GM12878 (cell line): ENCODE measurements around the gene CCDC197. TPM values are rescaled to one million over a fixed set of nuclear protein-coding genes. Genes with fewer than 3 reads are reported as not detected.

Experiments
- ATAC-seq: fragments of 200-7000 bp; cut with Tn5 transposase; 3 replicates; pipeline ENCODE4 v1.9.1; 2020; ENCODE audit warnings: mild to moderate bottlenecking, moderate library complexity
- BruUV-seq: library from RNA; stranded (reverse); fragments of 400-500 nt; replicated peaks from 2 replicates; lab custom pipeline; 2021; lab: Mats Ljungman, UMichigan
- CTCF ChIA-PET: fragments of 300-600 bp; sonication (Branson Sonifier 250); formaldehyde crosslinking; extraction: SDS; loops from one replicate; lab custom pipeline; 2021; ENCODE audit warnings: inconsistent platforms; lab: Yijun Ruan, JAX
- POLR2A ChIA-PET: fragments of 350-600 bp; formaldehyde crosslinking; extraction: SDS; loops from one replicate; lab custom pipeline; 2021; ENCODE audit warnings: inconsistent platforms; lab: Charles Lee
- RAD21 ChIA-PET: fragments of 300-600 bp; sonication (Branson Sonifier 250); formaldehyde crosslinking; loops from one replicate; lab custom pipeline; 2023; ENCODE audit warnings: antibody characterized with exemption; ENCODE audit not compliant: unreplicated experiment; lab: Charles Lee
- SMC1A ChIA-PET: fragments of 300-600 bp; sonication (Branson Sonifier 250); formaldehyde crosslinking; loops from one replicate; lab custom pipeline; 2023; ENCODE audit not compliant: unreplicated experiment, uncharacterized antibody; lab: Charles Lee
- DNase-seq: peaks from one replicate; pipeline ENCODE4 v3.0.0-alpha.2; 2011; ENCODE audit warnings: low read depth, low spot score
- FAIRE-seq: peaks from 3 replicates; lab custom pipeline; 2011; peaks lifted over from hg19 to GRCh38; lab: Jason Lieb, UNC
- H2AFZ ChIP-seq: 2 replicates; pipeline ENCODE4 v1.6.0; 2011; ENCODE audit warnings: low read depth, low read length, control low read depth; ENCODE audit not compliant: control insufficient read depth
- H3K27ac ChIP-seq: 2 replicates; pipeline ENCODE4 v1.5.1; 2011; ENCODE audit warnings: control low read depth; ENCODE audit not compliant: control insufficient read depth, insufficient read depth
- H3K27me3 ChIP-seq, 2 experiments: replicated peaks in 1 of 2; 2 replicates each; pipeline versions ENCODE4 v1.6.0 to v1.6.1; 2011; ENCODE audit warnings: low read length in 1 of 2; ENCODE audit not compliant: control insufficient read depth in 2 of 2, insufficient read depth in 2 of 2
- H3K36me3 ChIP-seq, 2 experiments: 2 replicates each; pipeline ENCODE4 v1.5.1; 2011; ENCODE audit warnings: low read length in 1 of 2; ENCODE audit not compliant: control insufficient read depth in 2 of 2, insufficient read depth in 2 of 2
- H3K4me1 ChIP-seq: 2 replicates; pipeline ENCODE4 v1.6.1; 2011; ENCODE audit warnings: mild to moderate bottlenecking, low read length, moderate library complexity, mixed read lengths; ENCODE audit not compliant: control insufficient read depth, insufficient read depth
- H3K4me2 ChIP-seq: 2 replicates; pipeline ENCODE4 v1.6.0; 2011; ENCODE audit warnings: control low read depth; ENCODE audit not compliant: control insufficient read depth, insufficient read depth
- H3K4me3 ChIP-seq: fragments of 200-600 bp; sonication (generic); 2 replicates; pipeline ENCODE4 v1.5.1; 2016
- H3K79me2 ChIP-seq: 2 replicates; pipeline ENCODE4 v1.6.0; 2011; ENCODE audit warnings: low read length; ENCODE audit not compliant: control insufficient read depth, insufficient read depth
- H3K9ac ChIP-seq: 2 replicates; pipeline ENCODE4 v1.8.0; 2011; ENCODE audit warnings: low read length, control low read depth, mixed read lengths; ENCODE audit not compliant: control insufficient read depth, insufficient read depth
- H3K9me3 ChIP-seq: replicated peaks from 3 replicates; pipeline ENCODE4 v1.5.1; 2011; ENCODE audit warnings: mild to moderate bottlenecking, low read length; ENCODE audit not compliant: control insufficient read depth, insufficient read depth
- H4K20me1 ChIP-seq: 2 replicates; pipeline ENCODE4 v1.6.0; 2011; ENCODE audit not compliant: control insufficient read depth, insufficient read depth
- CREM ChIP-seq: IDR thresholded peaks from 2 replicates; pipeline ENCODE4 v1.6.1; 2014; ENCODE audit warnings: antibody characterized with exemption, low read depth
- IRF4 ChIP-seq: IDR thresholded peaks from 2 replicates; pipeline ENCODE4 v1.6.1; 2011; ENCODE audit warnings: low read depth, low read length
- NR2C2 ChIP-seq: IDR thresholded peaks from 2 replicates; pipeline ENCODE4 v1.6.1; 2011; ENCODE audit warnings: borderline replicate concordance, low read depth; ENCODE audit not compliant: control insufficient read depth, insufficient read length
- RAD21 ChIP-seq: IDR thresholded peaks from 2 replicates; pipeline ENCODE4 v1.6.1; 2011; ENCODE audit warnings: mild to moderate bottlenecking, low read depth, low read length, moderate library complexity; ENCODE audit not compliant: insufficient read depth
- RAD51 ChIP-seq: fragments of 450-650 bp; IDR thresholded peaks from 2 replicates; pipeline ENCODE4 v1.6.1; 2016; ENCODE audit warnings: moderate library complexity, mild to moderate bottlenecking, inconsistent platforms
- RB1 ChIP-seq: fragments of 450-650 bp; formaldehyde crosslinking; IDR thresholded peaks from 2 replicates; pipeline ENCODE4 v1.6.1; 2017; ENCODE audit warnings: mild to moderate bottlenecking, borderline replicate concordance
- RBBP5 ChIP-seq: fragments of 200-600 bp; sonication (generic); conservative IDR thresholded peaks from 2 replicates; pipeline ENCODE4 v1.6.1; 2016
- ZBED1 ChIP-seq: IDR thresholded peaks from 2 replicates; pipeline ENCODE4 v1.6.1; 2016; ENCODE audit warnings: borderline replicate concordance
- ZNF384 ChIP-seq: IDR thresholded peaks from 2 replicates; pipeline ENCODE4 v1.6.1; 2012; ENCODE audit warnings: low read depth, mild to moderate bottlenecking, low read length, improper control_type of control experiment, borderline replicate concordance
- WGBS: methylation state at CpG from one replicate; pipeline ENCODE4 v1.1.6; 2016; ENCODE audit warnings: low lambda C conversion rate; ENCODE audit not compliant: insufficient replicate concordance, insufficient coverage; ENCODE audit errors: missing lambda C conversion rate; 5-methylcytosine and 5-hydroxymethylcytosine counted together
- in situ Hi-C: fragments of 300-500 bp; cut with MboI; formaldehyde crosslinking; loops from 9 replicates; pipeline ENCODE4 v1.14.3; 2018; ENCODE audit warnings: mixed read lengths
- intact Hi-C: fragments of 100-400 bp; cut with micrococcal nuclease; formaldehyde crosslinking; loops from one replicate; pipeline ENCODE4 v1.14.2; 2022; ENCODE audit not compliant: unreplicated experiment
- polyA plus RNA-seq, 11 experiments: library from polyadenylated mRNA; depleted of rRNA in 4 of 11; unstranded in 6 of 11; stranded (reverse) in 5 of 11; fragments of >200 nt; fragmentation: Nextera tagmentation in 4 of 11; fragmentation: Illumina TruSeq in 1 of 11; extraction: Ambion mirVana in 4 of 11; extraction: Trizol in 1 of 11; gene quantifications; 1 replicate in 1 of 11; 2 replicates in 10 of 11; pipeline versions ENCODE4 v1.2.1 to v1.2.3, GENCODE V29; 2011 to 2016; ENCODE audit warnings: inconsistent platforms in 2 of 11, missing spikeins in 2 of 11, low read depth in 1 of 11
- total RNA-seq, 4 experiments: library from RNA; depleted of rRNA in 3 of 4; stranded (reverse); fragments of >200 nt in 3 of 4; fragmentation: Illumina TruSeq in 1 of 4; extraction: Trizol in 1 of 4; gene quantifications; 2 replicates each; pipeline versions ENCODE4 v1.2.1 to v1.2.3, GENCODE V29; 2013 to 2021
- TF ChIP-seq, protein P1 (sequence below): fragments of 450-650 bp; IDR thresholded peaks from 2 replicates; pipeline ENCODE4 v1.6.1; 2018; ENCODE audit warnings: mild to moderate bottlenecking, low read depth, moderate library complexity; ENCODE audit not compliant: partially characterized antibody
- TF ChIP-seq, protein P2 (sequence below): IDR thresholded peaks from 2 replicates; pipeline ENCODE4 v1.6.1; 2011; ENCODE audit warnings: mild to moderate bottlenecking, low read depth, low read length, moderate library complexity; ENCODE audit not compliant: insufficient replicate concordance

The CCDC197 gene
- total and polyA plus RNA-seq, 10 of the 15 experiments (the other 5 are each of a cell fraction or from before 2014, with no cell fraction given) = 0.12 TPM; not detected in 9

DNA sequence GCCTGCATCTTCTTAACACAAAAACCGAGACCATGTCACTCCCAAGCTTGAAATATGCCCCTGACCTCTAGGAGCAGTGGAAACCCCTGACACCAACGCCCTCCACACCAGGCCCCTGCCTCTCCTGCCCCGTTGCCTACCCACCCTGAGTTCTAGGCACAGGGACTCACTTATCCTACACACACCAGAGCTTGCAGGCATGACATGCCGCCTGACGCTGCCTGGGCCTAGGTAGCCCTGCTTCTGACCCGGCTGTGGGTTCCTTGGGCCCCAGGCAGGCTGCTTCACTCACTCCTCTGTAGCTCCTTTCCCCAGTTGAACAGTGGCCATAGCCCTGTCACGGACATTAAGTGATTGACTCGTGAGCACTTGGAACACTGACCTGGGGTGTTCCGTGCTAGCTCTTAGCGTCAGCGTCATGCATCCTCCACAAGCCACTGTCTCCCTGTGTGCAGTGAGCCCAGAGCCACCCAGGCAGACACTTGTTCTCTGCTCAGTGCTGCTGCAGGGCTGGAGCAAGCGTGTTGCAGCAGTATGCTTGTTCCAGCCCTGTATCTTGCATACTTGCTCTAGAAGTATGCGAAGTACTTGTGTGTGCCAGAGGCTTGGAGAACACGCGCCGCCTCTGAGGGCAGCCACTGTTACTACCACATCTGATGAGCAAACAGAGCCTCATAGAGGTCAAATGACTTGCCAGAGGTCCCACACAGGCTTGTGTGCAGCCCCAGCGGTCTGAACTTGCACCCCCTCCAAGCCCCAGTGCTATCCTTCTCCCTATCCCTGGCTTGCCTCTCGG is 44.6 kb downstream of the CCDC197 start:
- ChIA-PET CTCF (interaction anchor here (0.7 to 1.4 kb wide), 2 partner anchors 20 to 95 kb away, joined by 3 read pairs; no protein-coding TSS in a partner anchor), SMC1A (interaction anchor here (0.5 kb wide), 1 partner anchor 71 kb away, joined by 3 read pairs; no protein-coding TSS in a partner anchor), POLR2A (no interaction called here), RAD21 (interaction anchor here (0.5 kb wide), 1 partner anchor 1255 kb away, joined by 3 read pairs; no protein-coding TSS in a partner anchor)
- H3K4me2 ChIP-seq = no peak overlapping the region
- DNase-seq = no peak
- 74% methylated on average over 18 of the region's 18 CpGs for WGBS
- ATAC-seq = no peak
- in situ Hi-C loops = no loop called here
- FAIRE-seq = no peak
- H3K4me1 ChIP-seq = no peaks in the 10 kb centered on the region
- H3K9ac ChIP-seq = no peak overlapping the region
- no TSS peak for BruUV-seq
- no peak overlapping the region for H3K4me3 ChIP-seq
- no peaks in the 10 kb centered on the region for H4K20me1 ChIP-seq
- no peaks in the 10 kb centered on the region for H3K79me2 ChIP-seq
- intact Hi-C loops = no loop called here
- H3K27me3 ChIP-seq = no peaks in the 10 kb centered on the region
- peaks cover 3% of the 10 kb centered on the region in 2 experiments; a peak in 3 of 4 replicates for H3K36me3 ChIP-seq
- no peak overlapping the region for H3K27ac ChIP-seq
- no peaks in the 10 kb centered on the region for H3K9me3 ChIP-seq
- TF ChIP-seq, protein P1, sequence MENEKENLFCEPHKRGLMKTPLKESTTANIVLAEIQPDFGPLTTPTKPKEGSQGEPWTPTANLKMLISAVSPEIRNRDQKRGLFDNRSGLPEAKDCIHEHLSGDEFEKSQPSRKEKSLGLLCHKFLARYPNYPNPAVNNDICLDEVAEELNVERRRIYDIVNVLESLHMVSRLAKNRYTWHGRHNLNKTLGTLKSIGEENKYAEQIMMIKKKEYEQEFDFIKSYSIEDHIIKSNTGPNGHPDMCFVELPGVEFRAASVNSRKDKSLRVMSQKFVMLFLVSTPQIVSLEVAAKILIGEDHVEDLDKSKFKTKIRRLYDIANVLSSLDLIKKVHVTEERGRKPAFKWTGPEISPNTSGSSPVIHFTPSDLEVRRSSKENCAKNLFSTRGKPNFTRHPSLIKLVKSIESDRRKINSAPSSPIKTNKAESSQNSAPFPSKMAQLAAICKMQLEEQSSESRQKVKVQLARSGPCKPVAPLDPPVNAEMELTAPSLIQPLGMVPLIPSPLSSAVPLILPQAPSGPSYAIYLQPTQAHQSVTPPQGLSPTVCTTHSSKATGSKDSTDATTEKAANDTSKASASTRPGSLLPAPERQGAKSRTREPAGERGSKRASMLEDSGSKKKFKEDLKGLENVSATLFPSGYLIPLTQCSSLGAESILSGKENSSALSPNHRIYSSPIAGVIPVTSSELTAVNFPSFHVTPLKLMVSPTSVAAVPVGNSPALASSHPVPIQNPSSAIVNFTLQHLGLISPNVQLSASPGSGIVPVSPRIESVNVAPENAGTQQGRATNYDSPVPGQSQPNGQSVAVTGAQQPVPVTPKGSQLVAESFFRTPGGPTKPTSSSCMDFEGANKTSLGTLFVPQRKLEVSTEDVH = no peak
- no peak for TF ChIP-seq RB1
- TF ChIP-seq CREM = no peak
- TF ChIP-seq ZBED1 = no peak
- TF ChIP-seq RAD51 = no peak
- no peak for TF ChIP-seq RAD21
- no peak for TF ChIP-seq ZNF384
- no peak for TF ChIP-seq NR2C2
- TF ChIP-seq, protein P2, sequence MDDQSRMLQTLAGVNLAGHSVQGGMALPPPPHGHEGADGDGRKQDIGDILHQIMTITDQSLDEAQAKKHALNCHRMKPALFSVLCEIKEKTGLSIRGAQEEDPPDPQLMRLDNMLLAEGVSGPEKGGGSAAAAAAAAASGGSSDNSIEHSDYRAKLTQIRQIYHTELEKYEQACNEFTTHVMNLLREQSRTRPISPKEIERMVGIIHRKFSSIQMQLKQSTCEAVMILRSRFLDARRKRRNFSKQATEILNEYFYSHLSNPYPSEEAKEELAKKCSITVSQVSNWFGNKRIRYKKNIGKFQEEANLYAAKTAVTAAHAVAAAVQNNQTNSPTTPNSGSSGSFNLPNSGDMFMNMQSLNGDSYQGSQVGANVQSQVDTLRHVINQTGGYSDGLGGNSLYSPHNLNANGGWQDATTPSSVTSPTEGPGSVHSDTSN = no peak
- no peak for TF ChIP-seq RBBP5
- TF ChIP-seq IRF4 = no peak
- no peak overlapping the region for H2AFZ ChIP-seq
